ENCODE data around the gene ANXA4. TPM values are rescaled to one million over a fixed set of nuclear protein-coding genes. Genes with fewer than 3 reads are reported as not detected.

The ANXA4 gene
- total and polyA plus RNA-seq, 4 donors: 17.6 to 135 (median 59.4) TPM

GRCh38 chr2:69790601-69790959 lies 48.6 kb downstream of the ANXA4 start:
- Histone ChIP-seq H3K9ac (ENCODE audit: low read depth in 1 of 2, low read length in 2 of 2) (peak overlapping the region in 1 of 2 donors; percentile 10), H3K36me3 (ENCODE audit: control insufficient read depth in 4 of 4, insufficient read depth in 3 of 4, low read depth in 1 of 4, low read length in 3 of 4) (peaks cover 0 to 10% (median 2%) of the 10 kb centered on the region in 4 donors), H3K27ac (ENCODE audit: low read depth in 1 of 2, low read length in 2 of 2) (peak overlapping the region; percentile 17 to 44), H3K4me1 (ENCODE audit: control insufficient read depth in 4 of 4, insufficient read depth in 4 of 4, low read length in 3 of 4) (peaks cover 0 to 23% (median 6%) of the 10 kb centered on the region in 4 donors), H3K4me3 (ENCODE audit: low read depth in 1 of 3, low read length in 3 of 3) (no peak overlapping the region), H3K9me3 (ENCODE audit: control insufficient read depth in 4 of 4, low read length in 3 of 4) (no peaks in the 10 kb centered on the region), H3K27me3 (ENCODE audit: control insufficient read depth in 4 of 4, insufficient read depth in 4 of 4, low read length in 3 of 4) (no peaks in the 10 kb centered on the region)
- DNase-seq (ENCODE audit: low spot score): no peak
- TF ChIP-seq NR2F2 (IDR thresholded peaks at IDR 0.05) (no peak), FOXA1 (IDR thresholded peaks at IDR 0.05) (no peak), JUND (IDR thresholded peaks at IDR 0.05) (no peak), FOXA2 (IDR thresholded peaks at IDR 0.05) (no peak), TAF1 (conservative IDR thresholded peaks at IDR 0.05) (no peak), HNF4G (IDR thresholded peaks at IDR 0.05) (no peak), SP1 (IDR thresholded peaks at IDR 0.05) (no peak), CTCF (IDR thresholded peaks at IDR 0.05; ENCODE audit: low read depth, low read length, missing input control) (no peak), RAD21 (IDR thresholded peaks at IDR 0.05) (no peak), GABPA (IDR thresholded peaks at IDR 0.05 in 1 of 2, conservative IDR thresholded peaks at IDR 0.05 in 1 of 2) (no peak), ZBTB33 (IDR thresholded peaks at IDR 0.05) (no peak), YY1 (IDR thresholded peaks at IDR 0.05) (no peak), ATF3 (IDR thresholded peaks at IDR 0.05) (no peak), EGR1 (IDR thresholded peaks at IDR 0.05; ENCODE audit: low read depth in 2 of 2) (no peak), MAX (IDR thresholded peaks at IDR 0.05) (no peak), REST (IDR thresholded peaks at IDR 0.05) (no peak), HNF4A (conservative IDR thresholded peaks at IDR 0.05) (no peak), RXRA (IDR thresholded peaks at IDR 0.05) (no peak)
- WGBS: 45% methylated on average over 1 of the region's 1 CpG

Measured in liver (tissue), 9 donors.